Neural progenitor cell (in vitro differentiated cells): Measurements from ENCODE around the gene GABRG3.

ENCODE experiments used
- CTCF ChIP-seq: fragments of 200-600 bp; sonication (generic); IDR thresholded peaks from 2 replicates; pipeline ENCODE4 v1.5.1; 2017; ENCODE audit warnings: antibody characterized with exemption, mild to moderate bottlenecking
- EZH2 ChIP-seq: fragments of 200-600 bp; sonication (generic); IDR thresholded peaks from 2 replicates; pipeline ENCODE4 v1.6.1; 2017; ENCODE audit warnings: antibody characterized with exemption, mild to moderate bottlenecking, moderate library complexity

GRCh38 chr15:27475395-27475794, 504.4 kb downstream of the GABRG3 start:
- TF ChIP-seq CTCF, result no peak
- no peak for TF ChIP-seq EZH2
